MM.1S (cell line): ENCODE measurements around the gene GALNT7.

ENCODE experiments used
- DNase-seq: peaks from one replicate; pipeline ENCODE4 v3.0.0-alpha.2; 2015
- H2AFZ ChIP-seq: fragments of 300-600 bp; sonication (generic); 2 replicates; pipeline ENCODE4 v1.6.0; 2016; ENCODE audit warnings: antibody characterized with exemption, low read length
- H3F3A ChIP-seq: fragments of 300-600 bp; sonication (generic); 2 replicates; pipeline ENCODE4 v1.6.1; 2016; ENCODE audit warnings: mild to moderate bottlenecking, antibody characterized with exemption, low read length, moderate library complexity, mixed read lengths; ENCODE audit not compliant: insufficient read depth
- H3K27ac ChIP-seq: fragments of 300-600 bp; sonication (generic); 2 replicates; pipeline ENCODE4 v1.5.1; 2016; ENCODE audit warnings: mild to moderate bottlenecking, low read length
- H3K27me3 ChIP-seq: fragments of 300-600 bp; sonication (generic); replicated peaks from 2 replicates; pipeline ENCODE4 v1.6.0; 2016; ENCODE audit warnings: low read length; ENCODE audit not compliant: insufficient read depth
- H3K36me3 ChIP-seq: fragments of 300-600 bp; sonication (generic); replicated peaks from 2 replicates; pipeline ENCODE4 v1.6.1; 2016; ENCODE audit warnings: mild to moderate bottlenecking, low read length, mixed read lengths; ENCODE audit not compliant: insufficient read depth
- H3K4me1 ChIP-seq: fragments of 300-600 bp; sonication (generic); 2 replicates; pipeline ENCODE4 v1.6.1; 2016; ENCODE audit warnings: low read length, mixed read lengths
- H3K4me2 ChIP-seq: fragments of 300-600 bp; sonication (generic); 2 replicates; pipeline ENCODE4 v1.6.0; 2016; ENCODE audit warnings: low read depth, low read length
- H3K4me3 ChIP-seq: fragments of 300-600 bp; sonication (generic); 2 replicates; pipeline ENCODE4 v1.5.1; 2016; ENCODE audit warnings: low read length, mixed read lengths
- H3K79me2 ChIP-seq: fragments of 300-600 bp; sonication (generic); 2 replicates; pipeline ENCODE4 v1.6.1; 2016; ENCODE audit warnings: mixed run types, low read length, mixed read lengths
- H3K9ac ChIP-seq: fragments of 300-600 bp; sonication (generic); 2 replicates; pipeline ENCODE4 v1.6.1; 2016; ENCODE audit warnings: low read length, mixed read lengths
- H3K9me2 ChIP-seq: fragments of 300-600 bp; sonication (generic); replicated peaks from 2 replicates; pipeline ENCODE4 v1.6.1; 2016; ENCODE audit warnings: mild to moderate bottlenecking, low read length, mixed read lengths; ENCODE audit not compliant: insufficient read depth
- H3K9me3 ChIP-seq: fragments of 300-600 bp; sonication (generic); replicated peaks from 2 replicates; pipeline ENCODE4 v1.6.1; 2016; ENCODE audit warnings: mild to moderate bottlenecking, low read length, mixed read lengths; ENCODE audit not compliant: insufficient read depth
- H4K20me1 ChIP-seq: fragments of 300-600 bp; sonication (generic); 2 replicates; pipeline ENCODE4 v1.6.1; 2016; ENCODE audit warnings: mild to moderate bottlenecking, low read length, moderate library complexity, mixed read lengths; ENCODE audit not compliant: insufficient read depth
- EZH2 ChIP-seq: fragments of 300-600 bp; sonication (generic); optimal IDR thresholded peaks from 2 replicates; pipeline ENCODE3; 2017; ENCODE audit warnings: low read depth, mild to moderate bottlenecking, antibody characterized with exemption, low read length, mixed read lengths
- EZH2phosphoT487 ChIP-seq: fragments of 300-600 bp; sonication (generic); IDR thresholded peaks from 2 replicates; pipeline ENCODE4 v1.6.1; 2018; ENCODE audit warnings: antibody characterized with exemption, low read length
- TF ChIP-seq, protein P1 (sequence below): fragments of 300-600 bp; sonication (generic); IDR thresholded peaks from 2 replicates; pipeline ENCODE4 v1.5.1; 2016; ENCODE audit warnings: antibody characterized with exemption, low read length, mixed read lengths

Gene GALNT7

DNA sequence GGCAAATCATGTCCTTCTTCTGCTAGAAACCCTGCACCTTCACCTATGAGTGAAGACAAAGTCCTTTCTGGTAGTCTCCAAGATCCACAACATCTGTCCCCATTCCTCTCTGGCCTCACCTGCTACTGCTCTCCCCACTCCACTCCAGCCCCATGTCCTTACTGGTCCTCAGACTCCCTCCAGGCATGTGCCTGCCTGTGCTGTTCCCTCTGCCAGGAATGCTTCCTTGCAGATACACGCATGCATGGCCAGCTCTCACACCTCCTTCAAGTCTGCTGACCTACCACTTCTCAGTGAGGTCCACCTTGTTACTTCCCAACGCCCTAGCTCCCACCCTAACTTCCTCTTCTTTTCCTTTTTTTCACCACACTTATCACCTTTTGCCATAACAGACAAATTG, 147.4 kb downstream of the GALNT7 start:
- H4K20me1 ChIP-seq: no peaks in the 10 kb centered on the region
- H3K27ac ChIP-seq: no peak overlapping the region
- no peak for DNase-seq
- H3K9me3 ChIP-seq: no peaks in the 10 kb centered on the region
- no peaks in the 10 kb centered on the region for H3K79me2 ChIP-seq
- peaks cover 17% of the 10 kb centered on the region for H3K4me1 ChIP-seq
- no peak overlapping the region for H2AFZ ChIP-seq
- H3K27me3 ChIP-seq: no peaks in the 10 kb centered on the region
- H3K9ac ChIP-seq: no peak overlapping the region
- TF ChIP-seq, protein P1, sequence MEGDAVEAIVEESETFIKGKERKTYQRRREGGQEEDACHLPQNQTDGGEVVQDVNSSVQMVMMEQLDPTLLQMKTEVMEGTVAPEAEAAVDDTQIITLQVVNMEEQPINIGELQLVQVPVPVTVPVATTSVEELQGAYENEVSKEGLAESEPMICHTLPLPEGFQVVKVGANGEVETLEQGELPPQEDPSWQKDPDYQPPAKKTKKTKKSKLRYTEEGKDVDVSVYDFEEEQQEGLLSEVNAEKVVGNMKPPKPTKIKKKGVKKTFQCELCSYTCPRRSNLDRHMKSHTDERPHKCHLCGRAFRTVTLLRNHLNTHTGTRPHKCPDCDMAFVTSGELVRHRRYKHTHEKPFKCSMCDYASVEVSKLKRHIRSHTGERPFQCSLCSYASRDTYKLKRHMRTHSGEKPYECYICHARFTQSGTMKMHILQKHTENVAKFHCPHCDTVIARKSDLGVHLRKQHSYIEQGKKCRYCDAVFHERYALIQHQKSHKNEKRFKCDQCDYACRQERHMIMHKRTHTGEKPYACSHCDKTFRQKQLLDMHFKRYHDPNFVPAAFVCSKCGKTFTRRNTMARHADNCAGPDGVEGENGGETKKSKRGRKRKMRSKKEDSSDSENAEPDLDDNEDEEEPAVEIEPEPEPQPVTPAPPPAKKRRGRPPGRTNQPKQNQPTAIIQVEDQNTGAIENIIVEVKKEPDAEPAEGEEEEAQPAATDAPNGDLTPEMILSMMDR: no peak
- TF ChIP-seq EZH2phosphoT487: no peak
- TF ChIP-seq EZH2: no peak
- H3K36me3 ChIP-seq: no peaks in the 10 kb centered on the region
- H3K4me3 ChIP-seq: no peak overlapping the region
- H3K9me2 ChIP-seq: no peaks in the 10 kb centered on the region
- H3K4me2 ChIP-seq: no peak overlapping the region
- 0 out of 2 replicates have a peak, but pooled peaks cover 3% of the 10 kb centered on the region for H3F3A ChIP-seq

DNA sequence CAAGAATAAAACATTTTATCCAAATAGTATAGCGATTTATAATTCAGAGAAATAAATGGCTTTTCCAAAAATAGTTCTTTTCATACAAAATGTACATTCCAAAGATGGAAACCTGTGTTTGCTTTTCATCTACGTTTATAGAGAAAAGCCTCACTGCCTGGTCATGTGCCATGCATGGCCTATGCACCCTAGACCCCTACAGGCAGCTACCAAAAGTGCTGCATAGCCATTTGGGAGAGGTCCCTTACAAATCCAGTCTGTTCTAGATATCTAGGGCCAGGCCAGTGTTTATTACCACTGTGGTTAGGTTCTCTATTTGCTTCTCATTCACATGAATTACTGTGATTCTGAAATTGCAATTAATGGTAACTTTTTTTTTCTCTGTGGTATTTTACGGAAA, 148.4 kb downstream of the GALNT7 start:
- Histone ChIP-seq H3K9me3 (no peaks in the 10 kb centered on the region), H3K36me3 (no peaks in the 10 kb centered on the region), H3K4me2 (no peak overlapping the region), H3K79me2 (no peaks in the 10 kb centered on the region), H3K27me3 (no peaks in the 10 kb centered on the region), H4K20me1 (no peaks in the 10 kb centered on the region), H2AFZ (no peak overlapping the region), H3F3A (0 out of 2 replicates have a peak, but pooled peaks cover 3% of the 10 kb centered on the region), H3K9ac (no peak overlapping the region), H3K9me2 (no peaks in the 10 kb centered on the region), H3K27ac (no peak overlapping the region), H3K4me3 (no peak overlapping the region), H3K4me1 (peaks cover 17% of the 10 kb centered on the region)
- TF ChIP-seq, protein P1: peak; percentile 29
- no peak for TF ChIP-seq EZH2phosphoT487
- no peak for DNase-seq

DNA sequence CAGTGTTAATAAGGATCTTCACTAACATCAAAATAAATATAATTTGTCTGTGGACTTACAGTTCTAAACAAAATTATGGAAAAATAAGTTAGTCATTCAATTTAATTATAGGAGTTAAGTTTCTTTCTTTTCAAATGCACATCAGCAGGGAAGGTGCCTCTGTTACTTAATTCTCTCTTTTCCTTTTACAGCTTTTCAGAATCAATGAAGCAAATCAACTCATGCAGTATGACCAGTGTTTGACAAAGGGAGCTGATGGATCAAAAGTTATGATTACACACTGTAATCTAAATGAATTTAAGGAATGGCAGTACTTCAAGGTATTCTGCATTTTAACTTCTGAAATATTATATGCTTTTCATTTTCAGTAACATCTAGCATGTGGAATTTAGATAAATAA, 149.6 kb downstream of the GALNT7 start:
- H3K36me3 ChIP-seq: no peaks in the 10 kb centered on the region

More for the DNA sequence above, 149.6 kb downstream of the GALNT7 start:
- Histone ChIP-seq H3K27me3 (no peaks in the 10 kb centered on the region), H3K79me2 (no peaks in the 10 kb centered on the region), H3K4me2 (no peak overlapping the region), H3F3A (peaks cover 3% of the 10 kb centered on the region; the same call in 1 of the 2 replicates), H2AFZ (no peak overlapping the region), H3K9ac (no peak overlapping the region), H3K4me3 (no peak overlapping the region), H3K9me2 (no peaks in the 10 kb centered on the region), H3K27ac (no peak overlapping the region), H3K4me1 (peaks cover 17% of the 10 kb centered on the region), H3K9me3 (no peaks in the 10 kb centered on the region), H4K20me1 (no peaks in the 10 kb centered on the region)
- no peak for DNase-seq
- TF ChIP-seq, protein P1: no peak
- TF ChIP-seq EZH2: no peak
- TF ChIP-seq EZH2phosphoT487: no peak
